Stimulated activated CD4-positive, alpha-beta T cell treated with anti-CD3 and anti-CD28 coated beads, TNF-alpha, amount 100 ng/mL, for 4 hours (primary cell): Measurements from ENCODE around the gene SYS1.
A peak's percentile ranks its signal among the peaks of the same experiment; 100 is the strongest.
"Not testable (repeated sequence)": the region's sequence is repeated elsewhere in the genome, so short reads cannot be mapped to it uniquely, and the experiment has no call there.

Experiments used
- DNase-seq, 3 experiments: peaks; one replicate each; pipeline ENCODE4 v3.0.0-alpha.2; 2020; ENCODE audit warnings: low read depth in 3 of 3

SYS1 gene

DNA sequence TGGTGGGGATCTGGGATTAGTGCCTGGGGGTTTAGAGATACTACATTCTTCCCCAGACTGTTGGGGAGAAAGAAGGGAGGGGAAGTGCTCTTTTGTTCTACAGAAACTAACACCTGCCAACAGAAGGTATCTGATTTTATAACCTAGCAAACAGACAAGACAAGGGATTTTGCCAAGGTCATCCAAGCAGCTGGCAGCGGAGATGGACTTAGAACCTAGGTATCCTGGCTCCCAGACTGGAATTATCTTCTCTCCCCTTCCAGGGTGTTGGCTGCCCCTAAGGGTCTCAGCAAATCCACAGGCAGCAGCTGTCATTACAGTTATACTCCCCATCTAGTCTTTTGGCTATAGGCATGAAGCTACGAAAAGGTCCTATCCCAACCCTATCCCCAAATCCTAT is 23.2 kb upstream of the SYS1 start:
- no peak for DNase-seq

DNA sequence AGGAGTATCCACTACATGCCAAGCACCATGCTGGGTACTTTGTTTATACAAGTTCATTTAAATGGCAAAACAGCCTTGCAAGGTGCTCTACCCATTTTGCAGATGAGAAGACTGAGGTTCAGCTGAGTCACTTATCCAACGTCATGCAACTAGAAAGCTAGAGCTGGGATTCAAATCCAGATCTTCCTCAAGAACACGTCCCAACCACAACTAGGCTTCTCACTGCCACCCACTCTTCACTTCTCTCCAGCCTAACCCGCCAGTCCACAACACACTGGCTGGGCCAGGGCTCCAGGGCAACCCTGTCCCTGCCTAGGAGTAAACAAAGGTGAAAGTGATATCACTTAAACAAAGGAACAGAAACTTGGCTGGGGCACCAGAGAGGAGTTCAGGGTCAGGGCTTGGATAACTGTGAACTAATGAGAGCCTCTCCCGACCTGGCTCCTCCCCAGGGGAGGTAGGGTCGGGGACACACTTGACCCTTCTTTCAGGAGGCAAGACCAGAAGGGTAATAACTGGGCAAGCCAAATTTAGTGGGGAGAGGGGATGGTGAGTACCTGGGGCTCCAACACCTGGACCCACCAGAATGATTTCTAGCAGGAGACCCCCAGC is 22.6 kb upstream of the SYS1 start:
- DNase-seq, result no peak

DNA sequence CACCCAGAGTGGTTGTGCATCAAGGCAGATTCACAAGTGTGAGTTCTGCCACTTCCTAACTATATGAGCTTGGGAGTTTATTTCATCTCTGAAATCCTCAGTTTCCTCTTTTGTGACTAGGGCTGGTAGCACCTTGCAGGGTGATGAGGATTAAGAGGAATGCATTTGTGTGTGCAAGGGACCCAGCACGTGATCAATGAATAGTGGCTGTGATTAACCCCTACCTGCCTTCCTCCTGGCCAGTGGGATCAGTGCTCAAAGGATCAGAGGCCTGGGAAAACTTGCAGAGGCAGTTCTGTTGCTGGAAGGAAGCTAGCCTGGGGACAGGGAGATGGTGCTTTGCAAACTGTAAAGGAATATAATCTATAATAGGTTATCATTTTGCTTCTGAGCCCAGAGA is 22.0 kb upstream of the SYS1 start:
- DNase-seq, result no peak

DNA sequence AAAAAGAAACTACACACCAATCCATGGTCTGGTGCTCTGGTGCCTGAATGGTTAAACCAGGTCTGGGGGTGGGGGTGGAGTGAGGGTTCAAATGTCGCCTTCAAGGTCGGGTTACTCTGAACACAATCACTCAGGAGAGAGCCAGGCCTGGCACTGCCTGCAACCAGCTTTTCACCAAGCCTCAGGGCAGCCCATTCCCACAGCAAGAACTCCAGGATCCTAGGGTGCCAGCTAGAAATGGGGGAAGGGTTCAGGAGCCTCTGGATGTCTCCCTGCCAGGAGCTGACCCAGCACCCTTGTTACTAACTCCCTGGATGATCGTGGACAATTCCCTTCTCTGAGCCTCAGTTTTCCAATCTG is 21.4 kb upstream of the SYS1 start:
- no peak for DNase-seq

DNA sequence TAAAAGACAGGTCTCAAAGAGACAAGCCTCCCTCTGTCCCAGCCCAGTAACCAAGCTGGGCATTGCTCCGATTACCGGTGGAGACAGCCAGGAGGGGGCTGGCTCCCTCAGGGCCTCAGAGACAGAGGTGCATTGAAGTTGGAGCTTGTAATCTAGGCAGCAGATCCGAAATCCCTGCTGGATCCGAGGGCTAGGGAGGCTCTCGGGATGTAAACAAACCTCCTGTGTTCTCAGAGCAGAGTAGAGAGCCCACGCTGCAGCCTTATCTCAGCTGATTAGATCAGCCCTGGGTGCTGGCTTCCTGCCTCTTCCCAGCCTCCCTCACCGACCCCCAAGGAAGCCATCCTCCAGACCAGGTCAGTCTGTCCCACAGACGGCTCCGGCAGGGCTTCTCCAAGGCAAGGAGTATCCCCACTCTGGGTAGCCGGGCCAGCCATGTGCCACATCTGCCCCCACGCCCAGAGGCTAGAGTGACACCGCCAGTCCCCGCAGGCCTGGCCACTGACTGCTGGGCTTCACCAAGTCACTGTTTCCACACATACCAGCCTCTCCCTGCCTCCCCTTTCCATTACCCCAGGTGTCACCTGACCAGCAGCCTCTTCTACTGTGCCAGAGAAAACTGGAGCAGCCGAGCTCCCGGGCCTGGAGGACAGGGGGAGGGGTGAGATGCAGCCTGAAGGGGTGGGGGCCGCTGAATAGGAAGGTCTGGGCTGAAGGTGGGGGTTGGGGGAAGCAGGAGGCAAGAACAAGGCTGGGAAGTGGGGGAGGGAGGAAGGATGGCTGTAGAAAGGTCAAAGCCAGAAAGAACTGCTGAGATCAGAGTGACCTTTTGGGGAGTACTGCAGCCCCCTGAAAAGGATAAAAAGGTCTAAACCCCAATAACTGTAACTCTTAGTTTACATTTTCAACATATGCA is 20.8 kb upstream of the SYS1 start:
- no peak for DNase-seq

DNA sequence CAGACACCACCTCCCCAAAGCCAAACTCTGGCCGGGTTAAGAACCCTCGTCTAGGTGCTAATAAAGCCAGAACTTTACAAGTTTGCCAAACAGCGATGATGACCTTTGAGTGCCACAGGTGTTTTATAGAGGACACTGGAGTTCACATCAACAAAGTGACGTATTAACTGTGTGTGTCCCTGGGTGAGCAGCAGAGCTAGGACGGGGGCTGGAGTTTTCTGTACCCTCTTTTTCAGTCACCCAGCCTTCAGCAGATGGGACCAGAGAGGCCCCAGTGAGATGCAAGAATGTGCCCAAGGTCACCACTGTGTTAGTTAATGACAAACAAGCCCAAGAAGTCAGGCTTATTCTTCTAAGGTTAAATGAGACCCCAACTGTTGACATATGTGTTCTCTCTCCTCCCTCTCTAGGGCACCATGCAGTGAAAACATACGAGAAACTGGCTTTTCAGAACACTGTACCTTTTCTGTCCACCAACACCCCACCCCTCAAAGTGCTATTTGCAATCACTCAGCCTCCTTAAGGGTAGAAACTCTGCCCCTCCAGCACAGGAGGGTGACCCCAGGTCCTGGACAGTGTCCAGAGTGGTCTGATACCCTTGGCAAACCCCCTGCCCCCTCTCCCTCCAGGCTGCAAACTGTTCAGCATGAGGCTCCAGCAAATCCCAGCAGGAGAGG is 20.0 kb upstream of the SYS1 start:
- DNase-seq, result no peak

DNA sequence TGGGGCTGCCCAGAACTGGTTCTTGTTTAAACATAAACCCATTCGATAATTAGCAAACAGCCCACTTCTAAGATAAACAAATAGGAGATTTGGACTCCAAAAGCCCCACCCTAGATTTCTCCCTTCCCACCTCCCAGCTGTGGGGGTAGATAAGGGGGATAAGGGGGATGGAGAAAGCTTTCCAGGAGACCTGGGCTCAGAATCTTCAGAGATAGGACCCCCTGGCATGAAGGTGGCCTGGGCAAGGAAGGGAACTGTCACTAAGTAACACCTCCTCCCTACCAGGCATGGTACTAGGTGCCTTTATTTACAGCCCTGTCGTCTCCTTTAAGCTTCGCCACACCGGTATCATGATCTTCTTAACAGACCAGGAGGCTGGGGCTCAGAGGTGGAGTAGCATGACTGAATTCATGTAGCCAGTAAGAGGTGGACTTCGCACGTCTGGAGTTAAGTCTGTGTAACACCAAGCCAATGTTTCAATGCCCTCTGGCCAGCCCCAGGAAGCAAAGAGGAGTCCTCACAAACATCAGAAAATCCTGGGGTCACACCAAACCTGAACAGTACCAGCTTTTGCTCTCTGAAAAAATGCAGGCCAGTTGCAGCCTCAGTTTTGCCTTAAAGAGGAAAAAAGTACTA is 19.3 kb upstream of the SYS1 start:
- DNase-seq, result no peak

DNA sequence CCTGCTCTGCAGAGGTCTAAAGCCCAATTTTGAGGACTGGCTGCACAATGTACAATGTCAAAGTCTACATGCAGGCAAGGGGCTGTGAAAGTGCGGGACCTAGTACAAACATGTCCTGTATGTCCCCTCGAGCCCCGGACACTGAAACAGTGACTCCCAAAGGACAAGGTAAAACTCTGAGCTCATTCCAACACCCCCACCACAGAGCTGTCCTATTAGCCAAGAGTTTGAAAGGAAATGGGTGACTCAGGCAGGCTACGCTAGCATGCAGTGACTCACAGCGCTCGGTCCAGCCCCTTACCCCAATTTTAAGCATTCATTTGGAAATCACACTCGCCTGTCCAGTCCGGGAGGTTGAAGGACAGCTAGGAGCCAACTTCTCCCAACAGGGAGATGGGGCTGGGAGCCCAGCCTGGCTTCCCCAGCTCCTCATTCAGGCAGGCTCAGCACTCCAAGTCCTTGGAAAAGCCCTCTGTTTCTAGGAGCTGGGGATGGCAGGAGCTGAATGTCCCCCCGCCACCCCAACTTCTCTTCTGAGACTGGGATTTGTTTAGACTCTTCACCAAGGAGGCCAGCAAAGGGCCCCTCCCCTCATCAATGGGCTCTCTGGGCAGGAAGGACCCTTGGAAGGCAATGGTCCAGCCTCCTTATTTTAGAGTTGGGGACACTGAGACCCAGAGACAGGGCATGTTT is 18.6 kb upstream of the SYS1 start:
- no peak for DNase-seq

DNA sequence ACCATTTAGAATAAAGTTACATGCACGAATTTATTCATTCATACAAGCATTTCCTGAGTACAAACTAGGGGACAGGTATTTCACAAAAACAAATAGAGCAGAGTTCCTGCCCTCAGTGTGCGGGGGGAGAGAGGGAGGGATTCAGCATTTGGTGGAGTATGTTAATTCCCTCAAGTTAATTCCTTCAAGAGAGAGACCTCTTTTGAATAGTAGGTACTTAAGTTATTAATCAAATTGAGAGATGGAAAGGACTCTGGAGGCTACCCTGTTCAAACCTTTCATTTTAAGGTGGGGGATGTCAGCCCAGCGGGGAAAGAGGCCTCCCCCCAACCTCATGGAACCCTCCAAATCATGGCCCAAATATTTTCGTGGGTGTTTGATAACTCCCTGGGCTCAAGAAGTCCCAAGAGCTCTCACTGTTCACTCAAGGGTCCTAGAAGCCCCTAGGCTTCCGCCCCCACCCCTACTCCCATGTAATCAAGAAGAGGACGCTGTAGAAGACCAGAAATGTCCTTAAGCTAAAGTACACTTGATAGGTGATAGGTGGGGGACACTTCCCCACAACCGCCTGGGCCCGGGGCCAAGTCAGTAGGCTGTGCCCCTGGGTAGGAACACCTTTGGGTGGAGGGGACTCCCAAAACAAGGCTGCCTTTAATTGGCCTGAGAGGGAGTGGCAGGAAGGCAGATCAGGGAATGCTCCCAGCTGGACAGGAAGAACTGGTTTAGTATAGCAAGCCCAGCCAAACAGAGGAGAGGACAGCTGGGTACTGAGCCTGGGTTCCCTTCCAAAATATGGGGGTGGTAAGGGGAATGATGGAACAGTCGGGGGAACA is 17.6 kb upstream of the SYS1 start:
- DNase-seq, result no peak

DNA sequence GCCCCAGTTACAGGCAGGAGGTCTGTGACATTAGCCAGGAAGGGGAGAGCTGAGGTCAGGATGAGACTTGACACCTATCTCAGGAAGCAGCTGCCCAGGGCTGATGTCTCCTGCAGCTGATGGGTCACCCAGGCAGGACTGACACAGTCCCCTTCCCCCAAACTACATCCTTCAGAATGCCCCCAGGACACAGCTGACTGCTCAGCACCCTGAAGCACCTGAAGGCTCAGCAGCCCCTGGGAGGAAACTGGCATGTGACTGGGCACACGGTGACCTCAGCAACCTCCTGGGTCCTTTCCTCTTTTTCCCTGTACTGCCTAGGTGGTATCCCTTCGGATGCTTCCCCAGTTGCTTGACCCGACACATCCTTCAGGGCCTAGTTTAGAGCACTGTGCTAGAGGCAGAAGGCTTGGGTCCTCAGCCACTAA is 16.7 kb upstream of the SYS1 start:
- DNase-seq, result no peak

DNA sequence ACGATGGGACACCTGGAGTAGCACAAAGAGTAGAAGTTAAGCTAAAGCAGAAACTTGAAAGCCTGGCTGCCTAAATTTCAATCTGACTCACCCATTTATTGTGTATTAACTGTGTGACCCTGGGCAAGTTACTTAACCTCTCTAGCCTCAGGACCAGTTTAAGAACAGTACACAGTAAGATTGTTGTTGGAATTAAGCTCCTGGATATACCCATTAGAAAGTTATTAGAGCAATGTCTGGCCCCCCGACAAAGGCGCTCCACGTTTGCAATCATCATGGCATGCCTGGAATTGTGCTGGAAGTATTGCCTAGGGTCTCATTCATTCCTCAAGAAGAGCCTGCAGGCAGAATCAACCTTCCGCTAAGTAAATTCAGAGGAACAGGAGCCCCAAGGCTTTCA is 16.1 kb upstream of the SYS1 start:
- DNase-seq, result no peak

DNA sequence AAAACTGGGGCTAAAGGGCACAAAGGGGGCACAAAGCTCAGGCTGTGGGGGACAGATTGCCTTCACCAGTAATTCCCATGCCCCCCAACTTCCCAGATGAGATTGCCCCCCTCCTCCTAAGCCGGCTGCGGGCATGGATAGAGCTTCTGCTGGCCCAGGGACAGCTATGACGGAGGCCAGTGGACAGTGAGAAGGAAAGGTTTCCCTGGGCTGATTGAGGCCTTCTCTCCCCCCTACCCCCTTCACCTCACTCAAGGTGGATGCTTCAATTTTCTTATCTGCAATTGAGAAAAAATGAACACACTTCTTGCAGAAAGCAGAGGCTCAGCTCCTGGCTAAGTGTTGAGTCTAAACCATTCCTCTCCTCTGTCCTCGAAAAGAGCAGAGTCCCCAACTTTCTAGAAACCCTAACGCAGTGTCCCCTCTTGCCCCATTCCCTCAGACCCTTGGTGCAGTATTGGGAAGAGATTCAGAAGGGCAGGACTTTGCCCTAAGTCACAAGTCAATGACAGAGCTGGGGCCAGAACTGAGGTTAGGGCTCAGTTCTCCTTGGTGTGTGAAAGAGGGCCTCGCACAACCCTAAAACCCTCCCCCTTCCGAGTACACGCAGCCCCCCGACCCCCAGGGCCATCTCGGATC is 15.5 kb upstream of the SYS1 start:
- no peak for DNase-seq

DNA sequence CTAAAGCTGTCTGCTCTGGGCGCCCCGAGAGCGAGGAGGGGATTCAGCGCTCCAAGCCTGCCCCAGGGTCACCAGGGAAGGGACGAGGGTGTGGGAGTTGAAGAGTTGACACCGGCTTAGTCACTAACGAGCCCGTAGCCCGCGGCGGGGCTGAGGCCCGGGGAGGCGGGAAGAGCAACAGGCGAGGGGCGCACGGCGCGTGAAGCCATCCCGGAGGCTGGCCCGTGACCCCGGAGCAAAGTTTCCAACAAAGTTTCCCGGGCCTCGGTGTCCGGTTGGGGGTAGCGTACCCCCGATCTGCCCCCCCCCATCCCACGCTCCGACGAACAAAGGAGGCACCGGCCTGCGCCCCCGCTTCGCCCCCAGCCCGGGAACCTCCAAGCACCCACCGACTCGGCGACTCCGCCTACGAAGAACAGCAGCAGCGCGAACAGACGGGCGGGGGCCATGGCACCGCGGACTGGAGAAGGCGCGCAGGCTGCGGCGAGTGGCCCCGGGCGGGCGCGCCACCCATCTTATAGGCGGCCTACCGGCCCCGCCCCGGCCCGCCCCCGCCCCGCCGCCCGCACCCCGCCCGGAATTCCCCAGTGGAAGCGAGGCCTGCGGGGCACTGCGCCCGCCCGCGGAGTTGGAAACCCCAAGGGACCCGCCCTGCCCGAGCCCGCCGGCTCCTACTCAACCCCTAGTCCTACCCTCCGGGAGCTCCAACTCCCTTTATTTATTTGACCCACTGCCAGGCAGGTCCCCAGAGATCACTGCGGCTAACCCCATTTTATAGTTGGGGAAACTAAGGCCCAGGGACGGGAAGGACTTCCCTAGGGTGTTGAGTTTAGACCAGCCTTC is 14.8 kb upstream of the SYS1 start, which contains the start of gene SDC4:
TSS of gene SDC4 (minus strand) at position 489 of the 843 bp plus-strand sequence. CDS start at position 449, 40 bp downstream.
- DNase-seq, result peak; percentile 47 to 61 (median 48)

DNA sequence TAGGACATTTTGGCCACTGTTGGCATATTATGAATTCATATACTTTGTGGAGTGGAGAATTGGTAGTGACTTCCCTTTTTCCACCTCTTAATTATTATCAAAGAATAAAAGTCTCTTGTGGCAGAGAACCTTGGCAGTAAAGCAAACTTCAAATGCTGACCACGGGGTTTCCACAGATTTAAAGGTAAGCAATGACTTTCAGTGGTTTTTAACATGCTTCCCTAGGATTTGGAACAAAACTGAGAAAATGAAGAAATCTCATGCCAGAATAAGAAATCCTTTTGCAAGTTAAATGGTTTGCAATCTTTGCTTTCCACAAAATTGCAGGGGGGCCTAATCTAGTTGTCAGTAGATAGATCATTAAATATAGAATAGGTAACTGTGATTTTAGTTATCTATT is 12.7 kb upstream of the SYS1 start:
- DNase-seq, result no peak

DNA sequence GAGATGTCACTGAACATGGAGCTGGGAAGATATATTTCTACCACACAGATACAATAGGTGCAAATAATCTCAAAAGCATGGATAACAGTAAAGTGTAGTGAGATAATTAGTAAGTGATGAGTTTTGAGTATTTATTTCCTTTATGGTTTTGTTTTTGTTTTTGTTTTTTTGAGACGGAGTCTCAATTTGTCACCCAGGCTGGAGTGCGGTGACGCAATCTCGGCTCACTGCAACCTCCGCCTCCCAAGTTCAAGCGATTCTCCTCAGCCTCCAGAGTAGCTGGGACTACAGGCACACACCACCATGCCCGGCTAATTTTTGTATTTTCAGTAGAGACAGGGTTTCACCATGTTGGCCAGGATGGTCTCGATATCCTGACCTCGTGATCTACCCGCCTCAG is 12.2 kb upstream of the SYS1 start:
- not testable (repeated sequence) for DNase-seq

DNA sequence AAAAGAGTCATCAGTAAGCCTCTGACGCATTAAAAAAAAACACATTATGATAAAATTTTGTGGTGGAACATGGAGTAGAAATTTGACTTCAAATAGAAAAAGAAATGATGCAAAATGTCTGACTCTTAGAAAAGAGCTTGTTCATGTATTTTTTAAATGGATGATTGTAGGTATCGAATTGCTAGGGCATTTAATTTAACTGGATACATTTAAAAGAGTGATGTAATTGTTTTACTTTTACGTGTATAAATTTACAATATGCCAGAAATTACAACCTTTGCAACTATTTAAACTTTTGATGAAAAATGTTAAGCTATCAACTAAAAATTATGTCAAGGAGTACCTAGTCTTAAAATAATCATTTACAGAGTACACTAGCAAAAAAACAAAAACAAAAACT is 10.2 kb upstream of the SYS1 start:
- DNase-seq, result no peak

DNA sequence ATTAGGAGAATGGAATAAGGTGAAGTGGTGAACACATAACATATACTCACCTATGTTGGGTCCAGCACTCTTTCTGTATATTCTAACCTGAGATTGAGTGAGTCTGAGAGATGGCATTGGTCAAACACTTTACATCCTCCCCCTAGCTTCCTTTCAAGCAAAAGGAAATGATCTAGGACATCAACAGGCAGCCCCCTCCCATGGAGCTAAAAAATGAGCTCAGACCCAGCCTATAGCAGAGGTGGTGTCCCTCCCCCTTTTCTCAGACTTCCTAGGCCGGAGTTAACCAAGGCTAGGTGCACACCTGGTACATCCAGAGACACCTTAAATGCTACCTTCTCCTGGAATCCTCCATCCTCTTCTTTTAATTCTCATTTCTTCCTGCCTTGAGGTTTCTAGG is 9.2 kb upstream of the SYS1 start:
- DNase-seq, result no peak

DNA sequence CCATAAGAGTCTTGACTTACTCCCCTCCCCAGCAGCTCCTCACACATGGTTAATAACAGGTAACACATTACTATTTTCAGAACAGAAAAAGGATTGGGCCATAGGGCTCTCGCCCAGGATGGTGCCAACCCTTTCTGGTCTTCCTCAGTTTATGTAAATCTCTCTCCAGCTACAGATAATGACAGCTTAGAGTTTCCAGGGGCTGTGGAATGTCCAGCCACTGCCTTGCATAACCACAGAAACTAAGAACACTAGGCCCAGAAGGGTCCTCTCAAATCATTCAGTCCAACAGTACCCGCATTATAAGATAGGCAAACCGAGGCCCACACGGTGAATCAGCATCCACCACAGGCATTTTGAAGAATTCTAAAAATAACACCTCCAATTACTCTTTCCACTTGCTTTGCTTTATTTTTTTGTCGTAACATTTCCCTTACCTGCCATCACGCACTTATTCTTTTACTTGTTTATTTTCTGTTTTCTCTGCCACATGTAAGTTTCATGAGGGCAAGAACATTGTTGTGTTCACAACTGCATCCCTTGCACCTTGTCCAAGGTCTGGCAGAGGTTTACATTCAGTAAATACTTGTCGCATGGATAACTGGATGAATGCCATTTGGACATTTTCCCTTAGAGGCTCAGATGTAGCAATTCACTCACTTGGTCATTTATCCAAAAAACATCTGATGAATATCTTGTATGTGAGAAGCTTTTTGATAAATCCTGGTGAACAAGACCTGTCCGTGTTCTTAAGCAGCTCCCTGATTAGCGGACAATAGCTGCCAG is 8.3 kb upstream of the SYS1 start:
- DNase-seq, result no peak
